ENCODE results near the gene CD36. TPM values are rescaled to one million over a fixed set of nuclear protein-coding genes. Genes with fewer than 3 reads are reported as not detected.

The CD36 gene
- total and polyA plus RNA-seq, 2 of the 8 experiments (the other 6 are each of a cell fraction or from before 2014, with no cell fraction given): 0.33 to 0.60 TPM

- TF ChIP-seq, protein P1, sequence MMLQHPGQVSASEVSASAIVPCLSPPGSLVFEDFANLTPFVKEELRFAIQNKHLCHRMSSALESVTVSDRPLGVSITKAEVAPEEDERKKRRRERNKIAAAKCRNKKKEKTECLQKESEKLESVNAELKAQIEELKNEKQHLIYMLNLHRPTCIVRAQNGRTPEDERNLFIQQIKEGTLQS (IDR thresholded peaks at IDR 0.05; ENCODE audit: insufficient read depth, low read depth, low read length): no peak
- no peak for TF ChIP-seq KDM1A (IDR thresholded peaks at IDR 0.05; ENCODE audit: borderline replicate concordance, low read length)
- TF ChIP-seq, protein P2, sequence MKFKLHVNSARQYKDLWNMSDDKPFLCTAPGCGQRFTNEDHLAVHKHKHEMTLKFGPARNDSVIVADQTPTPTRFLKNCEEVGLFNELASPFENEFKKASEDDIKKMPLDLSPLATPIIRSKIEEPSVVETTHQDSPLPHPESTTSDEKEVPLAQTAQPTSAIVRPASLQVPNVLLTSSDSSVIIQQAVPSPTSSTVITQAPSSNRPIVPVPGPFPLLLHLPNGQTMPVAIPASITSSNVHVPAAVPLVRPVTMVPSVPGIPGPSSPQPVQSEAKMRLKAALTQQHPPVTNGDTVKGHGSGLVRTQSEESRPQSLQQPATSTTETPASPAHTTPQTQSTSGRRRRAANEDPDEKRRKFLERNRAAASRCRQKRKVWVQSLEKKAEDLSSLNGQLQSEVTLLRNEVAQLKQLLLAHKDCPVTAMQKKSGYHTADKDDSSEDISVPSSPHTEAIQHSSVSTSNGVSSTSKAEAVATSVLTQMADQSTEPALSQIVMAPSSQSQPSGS (IDR thresholded peaks at IDR 0.05; ENCODE audit: low read length): no peak
- no peak for TF ChIP-seq GTF2F1 (IDR thresholded peaks at IDR 0.05; ENCODE audit: borderline replicate concordance, low read depth, low read length)
Observed at GRCh38 chr7:80711531-80711930, 73.1 kb downstream of the CD36 start (continued).

Measured in H1 (cell line).